ENCODE data around the gene NWD2. TPM values are rescaled to one million over a fixed set of nuclear protein-coding genes. Genes with fewer than 3 reads are reported as not detected.

NWD2 gene
- total RNA-seq, 1 donor from 2014 or later = 0.05 TPM

DNA sequence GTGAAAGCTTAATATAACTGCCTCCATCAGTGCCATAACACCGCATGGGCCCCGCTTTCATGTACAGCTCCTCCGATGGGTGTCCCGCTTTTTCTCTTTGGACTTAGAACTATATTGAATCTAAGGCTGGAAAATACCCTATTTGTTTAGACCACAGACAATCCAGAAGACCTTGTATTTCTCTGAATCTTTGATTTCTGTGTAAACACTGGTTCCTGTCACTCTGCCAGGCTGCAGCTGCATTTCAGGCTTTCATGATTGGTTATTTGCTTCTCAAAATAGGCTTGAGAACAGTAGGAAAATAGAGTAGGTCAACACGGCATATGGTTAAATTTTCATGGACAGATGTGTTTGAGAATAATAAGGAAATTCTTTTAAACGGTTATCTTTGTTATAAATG, 80.0 kb downstream of the NWD2 start:
- Mint-ChIP-seq H3K4me1 (no peaks in the 10 kb centered on the region), H3K4me3 (no peak overlapping the region)
- TF ChIP-seq CTCF (conservative IDR thresholded peaks at IDR 0.05) = no peak

DNA sequence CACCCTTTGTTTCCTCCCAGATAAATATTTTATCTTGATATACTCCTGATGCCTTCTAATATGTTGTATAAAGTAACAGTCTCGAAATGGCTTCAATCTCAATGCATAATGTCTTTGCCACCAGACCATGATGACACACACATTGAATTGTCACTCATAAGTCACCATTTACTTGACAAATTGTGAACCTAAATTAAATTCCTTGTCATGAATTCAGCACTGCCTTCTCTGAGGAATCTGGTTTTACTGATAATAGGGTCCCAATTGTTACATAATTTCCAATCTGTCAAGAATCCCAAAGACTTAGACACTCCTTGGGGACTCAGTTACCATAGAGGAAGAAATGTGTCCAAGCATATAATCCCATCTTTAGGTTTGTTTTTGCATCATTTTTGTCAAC, 82.3 kb downstream of the NWD2 start:
- Mint-ChIP-seq H3K36me3 (ENCODE audit: low read depth) (no peaks in the 10 kb centered on the region), H3K9me3 (peaks cover 7% of the 10 kb centered on the region), H3K27me3 (ENCODE audit: low read depth) (no peaks in the 10 kb centered on the region), H3K4me1 (no peaks in the 10 kb centered on the region), H3K27ac (ENCODE audit: unreplicated experiment) (no peak overlapping the region), H3K4me3 (no peak overlapping the region)
- DNase-seq (ENCODE audit: low read depth, low spot score) = no peak
- TF ChIP-seq CTCF (conservative IDR thresholded peaks at IDR 0.05) = no peak

More for the DNA sequence above, 80.0 kb downstream of the NWD2 start:
- H3K36me3 Mint-ChIP-seq (ENCODE audit: low read depth) = no peaks in the 10 kb centered on the region
- no peak overlapping the region for H3K27ac Mint-ChIP-seq (ENCODE audit: unreplicated experiment)
- no peaks in the 10 kb centered on the region for H3K27me3 Mint-ChIP-seq (ENCODE audit: low read depth)
- DNase-seq (ENCODE audit: low read depth, low spot score) = no peak
- H3K9me3 Mint-ChIP-seq = peaks cover 6% of the 10 kb centered on the region

DNA sequence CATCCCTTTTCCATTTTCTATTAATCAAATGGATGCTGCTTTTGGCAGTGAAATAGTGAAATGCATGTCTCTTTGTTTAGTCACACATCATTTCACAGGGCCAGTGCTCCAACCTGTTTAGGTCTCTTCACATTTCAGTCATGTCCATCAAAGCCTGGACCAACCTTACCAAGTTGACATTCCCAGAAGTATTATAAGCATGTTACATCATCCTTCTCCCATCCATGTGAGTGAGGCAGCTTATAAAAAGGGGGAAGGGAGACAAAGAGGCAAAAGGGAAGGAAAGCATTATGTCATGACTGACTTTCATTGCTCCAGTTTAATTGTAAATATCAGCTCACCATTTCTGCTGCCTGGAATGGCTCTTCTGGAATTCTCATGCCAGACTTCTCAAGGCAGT, 94.4 kb downstream of the NWD2 start:
- Mint-ChIP-seq H3K4me1 (no peaks in the 10 kb centered on the region), H3K36me3 (ENCODE audit: low read depth) (no peaks in the 10 kb centered on the region), H3K27ac (ENCODE audit: unreplicated experiment) (no peak overlapping the region), H3K9me3 (peaks cover 10% of the 10 kb centered on the region), H3K27me3 (ENCODE audit: low read depth) (no peaks in the 10 kb centered on the region), H3K4me3 (no peak overlapping the region)
- TF ChIP-seq CTCF (conservative IDR thresholded peaks at IDR 0.05) = no peak
- no peak for DNase-seq (ENCODE audit: low read depth, low spot score)

- Mint-ChIP-seq H3K4me1 (no peaks in the 10 kb centered on the region), H3K27me3 (ENCODE audit: low read depth) (no peaks in the 10 kb centered on the region), H3K36me3 (ENCODE audit: low read depth) (no peaks in the 10 kb centered on the region), H3K4me3 (no peak overlapping the region), H3K27ac (ENCODE audit: unreplicated experiment) (no peak overlapping the region), H3K9me3 (peaks cover 11% of the 10 kb centered on the region)
- TF ChIP-seq CTCF (conservative IDR thresholded peaks at IDR 0.05) = no peak
- DNase-seq (ENCODE audit: low read depth, low spot score) = no peak
Measured at GRCh38 chr4:37358748-37359147, 114.2 kb downstream of the NWD2 start.

GRCh38 chr4:37359261-37359660, 114.7 kb downstream of the NWD2 start:
- Mint-ChIP-seq H3K36me3 (ENCODE audit: low read depth) (no peaks in the 10 kb centered on the region), H3K9me3 (peaks cover 11% of the 10 kb centered on the region), H3K27ac (ENCODE audit: unreplicated experiment) (no peak overlapping the region)

More at GRCh38 chr4:37359261-37359660, 114.7 kb downstream of the NWD2 start:
- H3K4me1 Mint-ChIP-seq = no peaks in the 10 kb centered on the region
- no peaks in the 10 kb centered on the region for H3K27me3 Mint-ChIP-seq (ENCODE audit: low read depth)
- H3K4me3 Mint-ChIP-seq = no peak overlapping the region
- no peak for DNase-seq (ENCODE audit: low read depth, low spot score)
- no peak for TF ChIP-seq CTCF (conservative IDR thresholded peaks at IDR 0.05)
